OCI-LY1 (cell line): ENCODE measurements around the gene FAM229B.

Source experiments
- CTCF ChIP-seq: fragments of 200-600 bp; sonication (generic), shearing (Covaris generic); IDR thresholded peaks from 2 replicates; pipeline ENCODE4 v1.5.1; 2017; ENCODE audit warnings: mild to moderate bottlenecking, antibody characterized with exemption, low read length, moderate library complexity, mixed read lengths
- EZH2 ChIP-seq: fragments of 200-600 bp; sonication (generic), shearing (Covaris generic); IDR thresholded peaks from 2 replicates; pipeline ENCODE4 v1.8.0; 2017; ENCODE audit warnings: borderline replicate concordance, mixed run types, mild to moderate bottlenecking, antibody characterized with exemption, low read length, moderate library complexity, mixed read lengths

- TF ChIP-seq CTCF (no peak), EZH2 (no peak)
Measured at GRCh38 chr6:112058243-112059032, 29.0 kb upstream of the FAM229B start.
